ENCODE results near the gene BGLAP. TPM values are rescaled to one million over a fixed set of nuclear protein-coding genes. Genes with fewer than 3 reads are reported as not detected.

The BGLAP gene
- polyA plus RNA-seq, 3 donors: 2.2 TPM; not detected in 2

DNA sequence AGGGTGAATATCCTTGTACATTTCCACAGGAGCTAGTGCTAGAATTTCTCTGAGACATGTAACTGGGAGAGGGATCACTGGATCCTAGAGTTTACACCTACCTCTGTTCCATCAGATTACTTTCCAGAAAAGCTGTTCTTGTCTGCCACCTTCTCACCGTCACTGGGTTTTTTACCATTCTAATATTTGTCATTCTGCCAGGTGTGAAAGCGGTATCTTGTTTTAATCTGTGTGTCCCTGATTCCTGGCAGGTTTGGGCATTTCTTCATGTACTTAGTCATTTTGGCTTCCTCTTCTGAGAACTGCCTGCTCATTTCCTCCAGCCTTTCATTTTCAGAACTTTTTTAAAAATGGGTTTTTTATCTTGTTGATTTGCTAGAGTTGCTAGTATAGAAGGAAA, 24.1 kb upstream of the BGLAP start:
- no peaks in the 10 kb centered on the region for H3K9me3 ChIP-seq (replicated peaks in 1 of 2; ENCODE audit: control insufficient read depth in 1 of 2, insufficient read depth in 1 of 2, low read length in 2 of 2)
- peak; percentile 46 to 72 (median 69) for DNase-seq
- peak overlapping the region; percentile 44 for H3K9ac ChIP-seq (ENCODE audit: insufficient read depth, low read length, poor library complexity, severe bottlenecking)
- H4K20me1 ChIP-seq (ENCODE audit: insufficient read depth, low read length): no peaks in the 10 kb centered on the region
- H3K27me3 ChIP-seq (ENCODE audit: control insufficient read depth in 2 of 2, insufficient read depth in 2 of 2, low read length in 2 of 2): no peaks in the 10 kb centered on the region
- H3K27ac Mint-ChIP-seq: peak overlapping the region; percentile 88 to 97 (median 95)
- peaks cover 53% of the 10 kb centered on the region for H3K79me2 ChIP-seq (ENCODE audit: insufficient read depth, low read length)
- H3K4me1 Mint-ChIP-seq: peaks cover 32% of the 10 kb centered on the region
- H3K27me3 Mint-ChIP-seq (ENCODE audit: low read depth in 3 of 3): no peaks in the 10 kb centered on the region
- H3K4me3 Mint-ChIP-seq: peak overlapping the region; percentile 28 to 69
- peak overlapping the region; percentile 65 for H3K4me2 ChIP-seq (replicated peaks; ENCODE audit: extremely low read depth, low read length, poor library complexity, severe bottlenecking)
- no peak overlapping the region for H2AFZ ChIP-seq (ENCODE audit: insufficient read depth, low read depth, low read length, poor library complexity, severe bottlenecking)
- intact Hi-C loops (cut with micrococcal nuclease): no loop called here
- H3K36me3 ChIP-seq (replicated peaks in 1 of 2; ENCODE audit: control insufficient read depth in 1 of 2, insufficient read depth in 2 of 2, low read length in 2 of 2): peaks cover 20 to 27% of the 10 kb centered on the region in 2 donors
- H3K36me3 Mint-ChIP-seq: peaks cover 34 to 54% of the 10 kb centered on the region in 2 donors
- peak overlapping the region in 1 of 3 experiments; percentile 59 for H3K4me3 ChIP-seq (replicated peaks in 1 of 3; ENCODE audit: low read depth in 2 of 3, low read length in 3 of 3)
- no peaks in the 10 kb centered on the region for H3K9me3 Mint-ChIP-seq
- peaks cover 38 to 48% of the 10 kb centered on the region in 2 donors for H3K4me1 ChIP-seq (ENCODE audit: control insufficient read depth in 1 of 2, insufficient read depth in 2 of 2, low read length in 2 of 2)
- WGBS (ENCODE audit: insufficient coverage): no CpG with 5 or more reads among the region's 2 CpGs
- H3K27ac ChIP-seq (ENCODE audit: low read depth in 1 of 2, low read length in 2 of 2): peak overlapping the region; percentile 74 to 86
- TF ChIP-seq CTCF (IDR thresholded peaks at IDR 0.05): no peak

GRCh38 chr1:156220226-156220625, 21.8 kb upstream of the BGLAP start:
- Histone ChIP-seq H3K27me3 (ENCODE audit: control insufficient read depth in 2 of 2, insufficient read depth in 2 of 2, low read length in 2 of 2) (no peaks in the 10 kb centered on the region), H3K4me3 (replicated peaks in 1 of 3; ENCODE audit: low read depth in 2 of 3, low read length in 3 of 3) (no peak overlapping the region), H3K36me3 (replicated peaks in 1 of 2; ENCODE audit: control insufficient read depth in 1 of 2, insufficient read depth in 2 of 2, low read length in 2 of 2) (peaks cover 33 to 43% of the 10 kb centered on the region in 2 donors), H3K79me2 (ENCODE audit: insufficient read depth, low read length) (peaks cover 34% of the 10 kb centered on the region), H3K9ac (ENCODE audit: insufficient read depth, low read length, poor library complexity, severe bottlenecking) (no peak overlapping the region), H3K27ac (ENCODE audit: low read depth in 1 of 2, low read length in 2 of 2) (no peak overlapping the region), H3K4me1 (ENCODE audit: control insufficient read depth in 1 of 2, insufficient read depth in 2 of 2, low read length in 2 of 2) (peaks cover 27 to 36% of the 10 kb centered on the region in 2 donors), H2AFZ (ENCODE audit: insufficient read depth, low read depth, low read length, poor library complexity, severe bottlenecking) (no peak overlapping the region), H4K20me1 (ENCODE audit: insufficient read depth, low read length) (no peaks in the 10 kb centered on the region), H3K9me3 (replicated peaks in 1 of 2; ENCODE audit: control insufficient read depth in 1 of 2, insufficient read depth in 1 of 2, low read length in 2 of 2) (no peaks in the 10 kb centered on the region), H3K4me2 (replicated peaks; ENCODE audit: extremely low read depth, low read length, poor library complexity, severe bottlenecking) (no peak overlapping the region)
- no peak for TF ChIP-seq CTCF (IDR thresholded peaks at IDR 0.05)
- 100% methylated on average over 1 of the region's 9 CpGs for WGBS (ENCODE audit: insufficient coverage)
- H3K4me3 Mint-ChIP-seq: no peak overlapping the region
- H3K27me3 Mint-ChIP-seq (ENCODE audit: low read depth in 3 of 3): no peaks in the 10 kb centered on the region
- peaks cover 21% of the 10 kb centered on the region for H3K4me1 Mint-ChIP-seq
- peaks cover 44 to 58% of the 10 kb centered on the region in 2 donors for H3K36me3 Mint-ChIP-seq
- H3K9me3 Mint-ChIP-seq: no peaks in the 10 kb centered on the region
- DNase-seq: no peak
- peak overlapping the region in 1 of 7 donors; percentile 30 for H3K27ac Mint-ChIP-seq
- intact Hi-C loops (cut with micrococcal nuclease): no loop called here

Measured in CD14-positive monocyte (primary cell).